GM18867 (cell line): ENCODE results near the gene PCDHGA1.
"Not testable (repeated sequence)": the region's sequence is repeated elsewhere in the genome, so short reads cannot be mapped to it uniquely, and the experiment has no call there.

Experiments
- ATAC-seq: cut with Tn5 transposase; IDR thresholded peaks from one replicate; pipeline ENCODE4 v1.9.1; 2021; ENCODE audit warnings: mild to moderate bottlenecking, moderate library complexity; ENCODE audit not compliant: unreplicated experiment

The PCDHGA1 gene

GRCh38 chr5:141375444-141376155 lies 45.3 kb downstream of the PCDHGA1 start:
- ATAC-seq, result not testable (repeated sequence)

DNA sequence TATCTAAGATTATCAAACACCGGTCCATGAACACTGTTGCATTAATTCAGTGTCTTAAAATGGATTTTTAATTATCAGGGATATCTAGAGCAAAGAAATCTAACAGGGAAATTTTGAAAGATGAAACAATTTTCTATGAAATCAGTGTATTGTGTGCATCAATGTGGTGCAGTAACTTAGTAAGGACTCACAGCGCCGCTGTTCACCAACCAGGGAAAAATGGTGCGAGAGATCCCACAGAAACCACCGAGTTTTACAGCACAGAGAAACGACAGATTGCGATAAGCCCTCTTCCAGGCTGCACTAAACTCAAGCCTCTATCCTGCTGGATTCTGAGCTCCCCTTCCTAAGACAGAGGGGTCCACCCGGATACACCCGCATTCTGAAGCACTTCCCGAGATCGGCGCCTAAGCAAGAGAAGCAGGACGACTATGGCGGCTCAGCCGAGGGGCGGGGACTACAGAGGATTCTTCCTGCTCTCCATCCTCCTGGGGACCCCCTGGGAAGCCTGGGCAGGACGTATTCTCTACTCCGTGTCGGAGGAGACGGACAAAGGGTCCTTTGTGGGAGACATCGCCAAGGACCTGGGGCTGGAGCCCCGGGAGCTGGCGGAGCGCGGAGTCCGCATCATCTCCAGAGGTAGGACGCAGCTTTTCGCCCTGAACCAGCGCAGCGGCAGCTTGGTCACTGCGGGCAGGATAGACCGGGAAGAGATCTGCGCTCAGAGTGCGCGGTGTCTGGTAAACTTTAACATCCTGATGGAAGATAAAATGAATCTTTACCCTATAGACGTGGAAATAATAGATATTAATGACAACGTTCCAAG lies 52.4 kb downstream of the PCDHGA1 start, which contains the start of gene PCDHGA7:
Gene PCDHGA7, plus strand, starts transcription at position 274 of the 826 bp plus-strand sequence. Its CDS starts 158 bp downstream, at position 432.
- no peak for ATAC-seq

- no peak for ATAC-seq
Measured at GRCh38 chr5:141383345-141383744, 53.0 kb downstream of the PCDHGA1 start.

GRCh38 chr5:141384471-141385267 lies 54.4 kb downstream of the PCDHGA1 start:
- no peak for ATAC-seq

- peak; percentile 71 for ATAC-seq
Measured at GRCh38 chr5:141387557-141388311, 57.4 kb downstream of the PCDHGA1 start, which contains the start of gene PCDHGB4. Gene PCDHGB4, plus strand, starts transcription at chr5:141387698. Its CDS starts 187 bp downstream, at chr5:141387885.

GRCh38 chr5:141388661-141389060 lies 58.3 kb downstream of the PCDHGA1 start:
- ATAC-seq, result no peak

DNA sequence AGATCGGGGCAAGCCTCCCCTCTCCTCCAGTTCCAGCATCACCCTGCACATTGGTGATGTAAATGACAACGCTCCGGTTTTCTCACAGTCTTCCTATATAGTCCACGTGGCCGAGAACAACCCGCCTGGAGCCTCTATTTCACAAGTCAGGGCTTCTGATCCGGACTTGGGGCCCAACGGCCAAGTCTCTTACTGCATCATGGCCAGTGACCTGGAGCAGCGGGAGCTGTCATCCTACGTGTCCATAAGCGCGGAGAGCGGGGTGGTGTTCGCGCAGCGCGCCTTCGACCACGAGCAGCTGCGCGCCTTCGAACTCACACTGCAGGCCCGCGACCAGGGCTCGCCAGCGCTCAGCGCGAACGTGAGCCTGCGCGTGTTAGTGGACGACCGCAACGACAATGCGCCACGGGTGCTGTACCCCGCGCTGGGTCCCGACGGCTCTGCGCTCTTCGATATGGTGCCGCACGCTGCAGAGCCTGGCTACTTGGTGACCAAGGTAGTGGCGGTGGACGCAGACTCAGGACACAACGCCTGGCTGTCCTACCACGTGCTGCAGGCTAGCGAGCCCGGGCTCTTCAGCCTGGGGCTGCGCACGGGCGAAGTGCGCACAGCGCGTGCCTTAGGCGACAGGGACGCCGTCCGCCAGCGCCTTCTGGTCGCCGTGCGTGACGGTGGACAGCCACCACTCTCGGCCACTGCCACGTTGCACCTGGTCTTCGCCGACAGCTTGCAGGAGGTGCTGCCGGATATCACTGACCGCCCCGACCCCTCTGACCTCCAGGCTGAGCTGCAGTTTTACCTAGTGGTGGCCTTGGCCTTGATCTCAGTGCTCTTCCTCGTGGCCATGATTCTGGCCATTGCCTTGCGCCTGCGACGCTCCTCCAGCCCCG lies 59.1 kb downstream of the PCDHGA1 start:
- no peak for ATAC-seq

GRCh38 chr5:141392429-141393198 lies 62.3 kb downstream of the PCDHGA1 start, which contains the start of gene PCDHGA8:
Gene PCDHGA8, plus strand, starts transcription at chr5:141392633. Its CDS starts 181 bp downstream, at chr5:141392814.
- ATAC-seq, result no peak

DNA sequence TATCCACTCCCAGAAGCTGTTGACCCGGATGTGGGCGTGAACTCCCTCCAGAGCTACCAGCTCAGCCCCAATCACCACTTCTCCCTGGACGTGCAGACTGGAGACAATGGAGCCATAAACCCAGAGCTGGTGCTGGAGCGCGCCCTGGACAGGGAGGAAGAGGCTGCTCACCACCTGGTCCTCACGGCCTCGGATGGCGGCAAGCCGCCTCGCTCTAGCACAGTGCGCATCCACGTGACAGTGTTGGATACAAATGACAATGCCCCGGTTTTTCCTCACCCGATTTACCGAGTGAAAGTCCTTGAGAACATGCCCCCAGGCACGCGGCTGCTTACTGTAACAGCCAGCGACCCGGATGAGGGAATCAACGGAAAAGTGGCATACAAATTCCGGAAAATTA lies 63.0 kb downstream of the PCDHGA1 start:
- ATAC-seq, result no peak

GRCh38 chr5:141394401-141395187 lies 64.3 kb downstream of the PCDHGA1 start:
- ATAC-seq, result not testable (repeated sequence)

DNA sequence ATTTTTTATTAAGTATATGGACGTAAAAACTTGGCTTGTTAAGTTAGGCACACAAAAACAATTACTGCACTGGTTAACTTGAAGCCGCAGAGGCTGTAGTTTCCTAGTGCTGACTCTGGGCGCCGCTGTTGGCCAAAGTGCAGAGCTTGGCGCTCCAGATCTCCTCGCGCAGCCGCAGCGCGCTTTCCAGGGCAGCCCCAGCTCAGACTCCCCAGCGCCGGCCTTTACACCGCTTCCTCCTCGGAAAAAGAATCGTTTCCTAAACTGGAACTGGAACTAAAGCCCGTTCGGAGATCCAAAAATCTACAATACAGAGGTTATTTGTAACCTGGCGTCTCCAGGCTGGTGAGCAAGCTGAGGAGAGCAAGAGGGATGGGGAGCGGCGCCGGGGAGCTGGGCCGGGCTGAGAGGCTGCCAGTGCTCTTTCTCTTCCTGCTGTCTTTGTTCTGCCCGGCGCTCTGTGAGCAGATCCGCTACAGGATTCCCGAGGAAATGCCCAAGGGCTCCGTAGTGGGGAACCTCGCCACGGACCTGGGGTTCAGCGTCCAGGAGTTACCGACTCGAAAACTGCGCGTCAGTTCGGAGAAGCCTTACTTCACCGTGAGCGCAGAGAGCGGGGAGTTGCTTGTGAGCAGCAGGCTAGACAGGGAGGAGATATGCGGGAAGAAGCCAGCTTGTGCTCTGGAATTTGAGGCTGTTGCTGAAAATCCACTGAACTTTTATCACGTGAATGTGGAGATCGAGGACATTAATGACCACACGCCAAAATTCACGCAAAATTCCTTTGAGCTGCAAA lies 67.6 kb downstream of the PCDHGA1 start, which contains the start of gene PCDHGB5:
Gene PCDHGB5, plus strand, starts transcription at position 192 of the 796 bp plus-strand sequence. Its CDS starts 181 bp downstream, at position 373.
- ATAC-seq, result not testable (repeated sequence)

- no peak for ATAC-seq
Measured at GRCh38 chr5:141398608-141399007, 68.3 kb downstream of the PCDHGA1 start.

DNA sequence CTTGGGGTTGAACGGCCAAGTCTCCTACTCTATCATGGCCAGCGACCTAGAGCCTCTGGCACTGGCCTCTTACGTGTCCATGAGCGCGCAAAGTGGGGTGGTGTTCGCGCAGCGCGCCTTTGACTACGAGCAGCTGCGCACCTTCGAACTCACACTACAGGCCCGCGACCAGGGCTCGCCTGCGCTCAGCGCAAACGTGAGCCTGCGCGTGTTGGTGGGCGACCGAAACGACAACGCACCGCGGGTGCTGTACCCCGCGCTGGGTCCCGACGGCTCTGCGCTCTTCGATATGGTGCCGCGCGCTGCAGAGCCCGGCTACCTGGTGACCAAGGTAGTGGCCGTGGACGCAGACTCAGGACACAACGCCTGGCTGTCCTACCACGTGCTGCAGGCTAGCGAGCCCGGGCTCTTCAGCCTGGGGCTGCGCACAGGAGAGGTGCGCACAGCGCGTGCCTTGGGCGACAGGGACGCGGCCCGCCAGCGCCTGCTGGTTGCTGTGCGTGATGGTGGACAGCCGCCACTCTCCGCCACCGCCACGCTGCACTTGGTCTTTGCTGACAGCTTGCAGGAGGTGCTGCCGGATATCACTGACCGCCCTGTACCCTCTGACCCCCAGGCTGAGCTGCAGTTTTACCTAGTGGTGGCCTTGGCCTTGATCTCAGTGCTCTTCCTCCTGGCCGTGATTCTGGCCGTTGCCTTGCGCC lies 69.4 kb downstream of the PCDHGA1 start:
- no peak for ATAC-seq

- ATAC-seq, result no peak
Measured at GRCh38 chr5:141402553-141403243, 72.4 kb downstream of the PCDHGA1 start, which contains the start of gene PCDHGA9. Gene PCDHGA9, plus strand, starts transcription at chr5:141402778. Its CDS starts 175 bp downstream, at chr5:141402953.

- no peak for ATAC-seq
Measured at GRCh38 chr5:141403387-141403786, 73.1 kb downstream of the PCDHGA1 start.
